H1 (cell line): Measurements from ENCODE around the gene RBM15. TPM values are rescaled to one million over a fixed set of nuclear protein-coding genes. Genes with fewer than 3 reads are reported as not detected.

Experiments used
- CTCF ChIA-PET: fragments of 300-600 bp; sonication (Branson Sonifier 250); formaldehyde crosslinking; loops from one replicate; lab custom pipeline; 2021; ENCODE audit not compliant: partially characterized antibody; lab: Charles Lee
- POLR2A ChIA-PET: fragments of 300-600 bp; sonication (Branson Sonifier 250); formaldehyde crosslinking; loops from one replicate; lab custom pipeline; 2021; ENCODE audit warnings: inconsistent platforms; ENCODE audit not compliant: partially characterized antibody; lab: Charles Lee
- DNase-seq, 2 experiments: peaks; one replicate each; pipeline versions ENCODE4 v3.0.0 to v3.0.0-alpha.2; 2010 to 2022; ENCODE audit warnings: low spot score in 2 of 2, low read depth in 1 of 2, mixed read lengths in 1 of 2
- FAIRE-seq: peaks from 2 replicates; lab custom pipeline; 2011; peaks lifted over from hg19 to GRCh38; lab: Jason Lieb, UNC
- H2AFZ ChIP-seq: 2 replicates; pipeline ENCODE4 v1.8.1; 2012; ENCODE audit warnings: low read length, inconsistent platforms
- H2AK5ac ChIP-seq: 2 replicates; pipeline ENCODE4 v1.6.1; 2013; ENCODE audit warnings: low read depth, low read length
- H2BK120ac ChIP-seq: replicated peaks from 2 replicates; pipeline ENCODE3; 2013; ENCODE audit warnings: low read depth, low read length, inconsistent platforms
- H2BK12ac ChIP-seq: 2 replicates; pipeline ENCODE4 v1.6.1; 2013; ENCODE audit warnings: low read depth, low read length
- H2BK15ac ChIP-seq: 2 replicates; pipeline ENCODE4 v1.6.1; 2013; ENCODE audit warnings: low read length
- H2BK20ac ChIP-seq: 2 replicates; pipeline ENCODE4 v1.6.1; 2013; ENCODE audit warnings: low read length
- H2BK5ac ChIP-seq: 2 replicates; pipeline ENCODE4 v1.6.1; 2013; ENCODE audit warnings: low read depth, low read length
- H3K14ac ChIP-seq: 2 replicates; pipeline ENCODE4 v1.6.1; 2013; ENCODE audit warnings: inconsistent platforms; ENCODE audit not compliant: insufficient read length
- H3K18ac ChIP-seq: 2 replicates; pipeline ENCODE4 v1.6.1; 2013; ENCODE audit warnings: low read length; ENCODE audit errors: extremely low read depth
- H3K23ac ChIP-seq: 2 replicates; pipeline ENCODE4 v1.6.1; 2013; ENCODE audit warnings: inconsistent platforms; ENCODE audit not compliant: insufficient read length
- H3K23me2 ChIP-seq: 2 replicates; pipeline ENCODE4 v1.6.1; 2013; ENCODE audit warnings: low read depth, low read length
- H3K27ac ChIP-seq: 2 replicates; pipeline ENCODE4 v1.6.1; 2011; ENCODE audit warnings: low read depth, low read length, inconsistent platforms
- H3K27me3 ChIP-seq, 4 experiments: replicated peaks in 1 of 4; 1 replicate in 1 of 4; 2 replicates in 3 of 4; pipeline versions ENCODE4 v1.6.1 to v1.8.1; 2011 to 2013; ENCODE audit warnings: low read length in 3 of 4, mild to moderate bottlenecking in 3 of 4, inconsistent platforms in 2 of 4, mixed read lengths in 2 of 4, moderate library complexity in 1 of 4; ENCODE audit not compliant: control insufficient read depth in 3 of 4, insufficient read depth in 3 of 4; ENCODE audit errors: extremely low read depth in 1 of 4
- H3K36me3 ChIP-seq, 4 experiments: 2 replicates each; pipeline versions ENCODE4 v1.6.1 to v1.8.1; 2011 to 2013; ENCODE audit warnings: mild to moderate bottlenecking in 4 of 4, low read length in 3 of 4, moderate library complexity in 2 of 4, control low read depth in 1 of 4, inconsistent platforms in 1 of 4; ENCODE audit not compliant: insufficient read depth in 4 of 4, control insufficient read depth in 2 of 4
- H3K4ac ChIP-seq: replicated peaks from 2 replicates; pipeline ENCODE3; 2013; ENCODE audit warnings: low read length, low read depth, mixed read lengths, inconsistent platforms; ENCODE audit not compliant: insufficient read length
- H3K4me1 ChIP-seq, 4 experiments: replicated peaks in 1 of 4; 1 replicate in 1 of 4; 2 replicates in 3 of 4; pipeline versions ENCODE4 v1.6.1 to v1.8.1; 2011 to 2013; ENCODE audit warnings: low read length in 3 of 4, inconsistent platforms in 2 of 4, mixed read lengths in 1 of 4; ENCODE audit not compliant: insufficient read depth in 4 of 4, control insufficient read depth in 3 of 4
- H3K4me2 ChIP-seq, 2 experiments: 2 replicates each; pipeline versions ENCODE4 v1.6.1 to v1.8.1; 2011 to 2013; ENCODE audit warnings: low read depth in 2 of 2, low read length in 2 of 2, control low read depth in 1 of 2, inconsistent platforms in 1 of 2, mild to moderate bottlenecking in 1 of 2; ENCODE audit not compliant: insufficient read depth in 1 of 2
- H3K4me3 ChIP-seq, 4 experiments: fragments of 200-600, 300-600 bp in 1 of 4; sonication (generic), shearing (Covaris generic), sonication (Bioruptor Twin) in 1 of 4; 2 replicates each; pipeline versions ENCODE4 v1.5.1 to v1.8.1; 2011 to 2016; ENCODE audit warnings: low read length in 4 of 4, low read depth in 3 of 4, control low read depth in 2 of 4, inconsistent platforms in 2 of 4, mild to moderate bottlenecking in 2 of 4, mixed read lengths in 1 of 4, moderate library complexity in 1 of 4; ENCODE audit not compliant: insufficient read depth in 2 of 4; ENCODE audit errors: extremely low read depth in 1 of 4
- H3K56ac ChIP-seq: replicated peaks from 2 replicates; pipeline ENCODE3; 2013; ENCODE audit warnings: low read depth, mild to moderate bottlenecking, mixed read lengths, low read length, inconsistent platforms; ENCODE audit not compliant: insufficient read length
- H3K79me1 ChIP-seq: 2 replicates; pipeline ENCODE4 v1.6.1; 2013; ENCODE audit warnings: low read depth, low read length, control low read depth
- H3K79me2 ChIP-seq, 2 experiments: 2 replicates each; pipeline versions ENCODE4 v1.6.1 to v1.8.1; 2012 to 2013; ENCODE audit warnings: low read length in 2 of 2, mild to moderate bottlenecking in 2 of 2, inconsistent platforms in 1 of 2; ENCODE audit not compliant: insufficient read depth in 2 of 2, control insufficient read depth in 1 of 2
- H3K9ac ChIP-seq, 4 experiments: replicated peaks in 1 of 4; 1 replicate in 1 of 4; 2 replicates in 3 of 4; pipeline versions ENCODE4 v1.6.1 to v1.8.1; 2011 to 2013; ENCODE audit warnings: low read depth in 3 of 4, low read length in 3 of 4, control low read depth in 2 of 4, mild to moderate bottlenecking in 2 of 4, moderate library complexity in 2 of 4, inconsistent platforms in 1 of 4; ENCODE audit errors: extremely low read depth in 1 of 4
- H3K9me3 ChIP-seq, 2 experiments: 2 replicates each; pipeline versions ENCODE4 v1.6.1 to v1.8.1; 2012 to 2013; ENCODE audit warnings: mild to moderate bottlenecking in 2 of 2, moderate library complexity in 2 of 2, control low read depth in 1 of 2, inconsistent platforms in 1 of 2, low read depth in 1 of 2, low read length in 1 of 2, mixed read lengths in 1 of 2; ENCODE audit not compliant: insufficient read depth in 2 of 2
- H4K20me1 ChIP-seq, 2 experiments: replicated peaks in 1 of 2; 2 replicates each; pipeline versions ENCODE3 to v1.8.1; 2011 to 2013; ENCODE audit warnings: inconsistent platforms in 2 of 2, low read length in 2 of 2, mild to moderate bottlenecking in 1 of 2; ENCODE audit not compliant: insufficient read depth in 2 of 2, control insufficient read depth in 1 of 2
- H4K5ac ChIP-seq: 2 replicates; pipeline ENCODE4 v1.6.1; 2013; ENCODE audit warnings: low read length, low read depth, mixed read lengths, inconsistent platforms; ENCODE audit not compliant: insufficient read length
- H4K8ac ChIP-seq: 2 replicates; pipeline ENCODE4 v1.8.0; 2013; ENCODE audit warnings: mild to moderate bottlenecking, moderate library complexity, low read length, inconsistent platforms; ENCODE audit not compliant: insufficient read depth; ENCODE audit errors: extremely low read depth
- H4K91ac ChIP-seq: replicated peaks from 2 replicates; pipeline ENCODE3; 2013; ENCODE audit warnings: low read length, mixed read lengths, inconsistent platforms; ENCODE audit not compliant: insufficient read length
- ASH2L ChIP-seq: fragments of 200-600, 300-600 bp; sonication (generic); IDR thresholded peaks from one replicate; pipeline ENCODE4 v1.7.1; 2017; ENCODE audit warnings: low read length
- ATF2 ChIP-seq: IDR thresholded peaks from 2 replicates; pipeline ENCODE4 v1.6.1; 2012; ENCODE audit warnings: low read length, inconsistent platforms
- BACH1 ChIP-seq: IDR thresholded peaks from 2 replicates; pipeline ENCODE4 v1.6.1; 2012; ENCODE audit warnings: low read length, improper control_type of control experiment
- HDAC2 ChIP-seq, 2 experiments: fragments of 300-600 bp in 1 of 2; sonication (generic) in 1 of 2; IDR thresholded peaks; 2 replicates each; pipeline ENCODE4 v1.6.1; 2011 to 2012; ENCODE audit warnings: low read depth in 2 of 2, low read length in 2 of 2, mild to moderate bottlenecking in 2 of 2, moderate library complexity in 2 of 2, borderline replicate concordance in 1 of 2, inconsistent platforms in 1 of 2
- JUN ChIP-seq: IDR thresholded peaks from 2 replicates; pipeline ENCODE4 v1.6.1; 2011; ENCODE audit warnings: low read depth, mild to moderate bottlenecking, improper control_type of control experiment, low read length
- POLR2AphosphoS5 ChIP-seq: IDR thresholded peaks from 2 replicates; pipeline ENCODE4 v1.6.1; 2011; ENCODE audit warnings: low read depth, low read length
- RFX5 ChIP-seq: IDR thresholded peaks from 2 replicates; pipeline ENCODE4 v1.6.1; 2011; ENCODE audit warnings: low read depth, low read length, improper control_type of control experiment, borderline replicate concordance
- RXRA ChIP-seq: IDR thresholded peaks from 2 replicates; pipeline ENCODE4 v1.6.1; 2011; ENCODE audit warnings: low read depth, mild to moderate bottlenecking, low read length, moderate library complexity; ENCODE audit not compliant: insufficient read depth
- SIX5 ChIP-seq: IDR thresholded peaks from 2 replicates; pipeline ENCODE4 v1.6.1; 2011; ENCODE audit warnings: mild to moderate bottlenecking, low read depth, low read length
- SRF ChIP-seq: IDR thresholded peaks from 2 replicates; pipeline ENCODE4 v1.6.1; 2011; ENCODE audit warnings: mild to moderate bottlenecking, low read depth, low read length, moderate library complexity
- TAF1 ChIP-seq: IDR thresholded peaks from 2 replicates; pipeline ENCODE4 v1.6.1; 2011; ENCODE audit warnings: mild to moderate bottlenecking, low read depth, low read length
- TCF12 ChIP-seq: IDR thresholded peaks from 2 replicates; pipeline ENCODE4 v1.6.1; 2011; ENCODE audit warnings: low read depth, mild to moderate bottlenecking, low read length
- WGBS, 2 experiments: shearing (Covaris generic) in 1 of 2; methylation state at CpG; one replicate each; pipeline versions ENCODE4 v1.1.6 to v1.1.7; 2013 to 2015; ENCODE audit warnings: low lambda C conversion rate in 2 of 2, mixed read lengths in 2 of 2, inconsistent platforms in 1 of 2, low coverage in 1 of 2, missing lambda C conversion rate in 1 of 2; ENCODE audit not compliant: insufficient replicate concordance in 2 of 2, insufficient coverage in 1 of 2, insufficient read length in 1 of 2; ENCODE audit errors: extremely low coverage in 1 of 2, missing lambda C conversion rate in 1 of 2; 5-methylcytosine and 5-hydroxymethylcytosine counted together
- polyA plus RNA-seq, 7 experiments: library from polyadenylated mRNA; depleted of rRNA in 3 of 7; stranded (reverse) in 5 of 7; unstranded in 2 of 7; fragments of >200 nt in 5 of 7; fragments of 200-250 nt in 2 of 7; gene quantifications; 1 replicate in 5 of 7; 2 replicates in 1 of 7; 4 replicates in 1 of 7; pipeline versions ENCODE4 v1.2.1 to v1.2.3, GENCODE V29; 2011 to 2013; ENCODE audit warnings: missing spikeins in 2 of 7, mixed read lengths in 2 of 7
- total RNA-seq: library from RNA; stranded (reverse); fragmentation: NEBNext Ultra II Directional; extraction: Animal tissue kit (Norgen Biotek cat#: 25700); gene quantifications from 2 replicates; pipeline ENCODE4 v1.2.1, GENCODE V29; 2021

Gene RBM15
- total and polyA plus RNA-seq, 2 of the 8 experiments (the other 6 are each of a cell fraction or from before 2014, with no cell fraction given), result 13.5 to 44.9 TPM

DNA sequence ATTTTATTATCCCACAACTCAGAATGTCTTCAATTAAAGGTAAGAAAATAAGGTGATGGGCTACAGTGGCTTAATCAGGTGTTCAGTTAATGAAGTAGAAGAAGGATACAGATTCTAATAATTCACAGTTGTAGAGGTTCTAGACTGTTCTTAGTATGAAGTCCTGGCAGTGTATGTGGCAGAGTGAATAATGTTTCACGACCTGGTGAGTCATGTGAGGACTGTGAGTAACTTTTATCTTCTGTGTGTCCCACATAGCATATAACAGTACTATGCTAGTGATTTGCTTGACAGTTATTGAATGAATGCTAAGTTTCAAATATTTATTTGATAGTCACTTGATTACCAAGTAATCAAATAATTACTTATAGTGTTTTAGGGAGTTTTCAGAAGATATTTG is 31.6 kb downstream of the RBM15 start:
- no peaks in the 10 kb centered on the region for H3K23me2 ChIP-seq
- H2BK5ac ChIP-seq, result no peak overlapping the region
- H2BK20ac ChIP-seq, result no peak overlapping the region
- no peak overlapping the region for H2AK5ac ChIP-seq
- peaks cover 2% of the 10 kb centered on the region in 2 experiments for H4K20me1 ChIP-seq
- no peak overlapping the region for H3K56ac ChIP-seq
- no peak overlapping the region for H3K4me2 ChIP-seq
- no peak overlapping the region for H3K9ac ChIP-seq
- no peak overlapping the region for H2BK12ac ChIP-seq
- no peak overlapping the region for H3K4me3 ChIP-seq
- peaks cover 0 to 16% of the 10 kb centered on the region in 2 experiments; a peak in 2 of 4 replicates for H3K79me2 ChIP-seq
- no peaks in the 10 kb centered on the region for H3K4me1 ChIP-seq
- H4K5ac ChIP-seq, result no peak overlapping the region
- DNase-seq (no peak), FAIRE-seq (no peak)
- no peaks in the 10 kb centered on the region for H3K9me3 ChIP-seq
- WGBS, 2 experiments, result 96% methylated on average over 1 of the region's 1 CpG; no CpG with 5 or more reads in 1 of the 2 experiments
- H2BK120ac ChIP-seq, result no peak overlapping the region
- no peak overlapping the region for H3K23ac ChIP-seq
- H3K36me3 ChIP-seq, result peaks cover 5 to 36% (median 7%) of the 10 kb centered on the region in 4 experiments; a peak in 7 of 8 replicates
- no peak overlapping the region for H3K4ac ChIP-seq
- H4K8ac ChIP-seq, result no peak overlapping the region
- H3K18ac ChIP-seq, result no peak overlapping the region
- no peaks in the 10 kb centered on the region for H3K27me3 ChIP-seq
- no peaks in the 10 kb centered on the region; the same call in 1 of the 2 replicates for H3K79me1 ChIP-seq
- no peak overlapping the region for H4K91ac ChIP-seq
- ChIA-PET POLR2A (interaction anchor here (1.6 to 4.3 kb wide), 4 partner anchors 8 to 30 kb away, joined by 4 to 14 read pairs (median 9); no protein-coding TSS in a partner anchor), CTCF (interaction anchor here (0.6 to 1.6 kb wide), 4 partner anchors 58 to 168 kb away, joined by 3 to 5 read pairs (median 4); no protein-coding TSS in a partner anchor)
- H3K14ac ChIP-seq, result no peak overlapping the region
- no peak overlapping the region for H3K27ac ChIP-seq
- H2AFZ ChIP-seq, result no peak overlapping the region
- TF ChIP-seq TAF1, result no peak
- no peak for TF ChIP-seq SRF
- no peak for TF ChIP-seq SIX5
- TF ChIP-seq ASH2L, result no peak
- TF ChIP-seq BACH1, result no peak
- TF ChIP-seq RXRA, result no peak
- no peak for TF ChIP-seq TCF12
- TF ChIP-seq POLR2AphosphoS5, result no peak
- no peak for TF ChIP-seq JUN
- no peak for TF ChIP-seq RFX5
- no peak for TF ChIP-seq ATF2
- TF ChIP-seq HDAC2 (IDR thresholded peaks at IDR 0.05; ENCODE audit: borderline replicate concordance in 1 of 2, low read depth in 2 of 2, low read length in 2 of 2), result no peak
- no peak overlapping the region for H2BK15ac ChIP-seq
